MM.1S (cell line): ENCODE results near the gene MRC1.

Source experiments
- DNase-seq: peaks from one replicate; pipeline ENCODE4 v3.0.0-alpha.2; 2015
- H2AFZ ChIP-seq: fragments of 300-600 bp; sonication (generic); 2 replicates; pipeline ENCODE4 v1.6.0; 2016; ENCODE audit warnings: antibody characterized with exemption, low read length
- H3F3A ChIP-seq: fragments of 300-600 bp; sonication (generic); 2 replicates; pipeline ENCODE4 v1.6.1; 2016; ENCODE audit warnings: mild to moderate bottlenecking, antibody characterized with exemption, low read length, moderate library complexity, mixed read lengths; ENCODE audit not compliant: insufficient read depth
- H3K27ac ChIP-seq: fragments of 300-600 bp; sonication (generic); 2 replicates; pipeline ENCODE4 v1.5.1; 2016; ENCODE audit warnings: mild to moderate bottlenecking, low read length
- H3K27me3 ChIP-seq: fragments of 300-600 bp; sonication (generic); replicated peaks from 2 replicates; pipeline ENCODE4 v1.6.0; 2016; ENCODE audit warnings: low read length; ENCODE audit not compliant: insufficient read depth
- H3K36me3 ChIP-seq: fragments of 300-600 bp; sonication (generic); replicated peaks from 2 replicates; pipeline ENCODE4 v1.6.1; 2016; ENCODE audit warnings: mild to moderate bottlenecking, low read length, mixed read lengths; ENCODE audit not compliant: insufficient read depth
- H3K4me1 ChIP-seq: fragments of 300-600 bp; sonication (generic); 2 replicates; pipeline ENCODE4 v1.6.1; 2016; ENCODE audit warnings: low read length, mixed read lengths
- H3K4me2 ChIP-seq: fragments of 300-600 bp; sonication (generic); 2 replicates; pipeline ENCODE4 v1.6.0; 2016; ENCODE audit warnings: low read depth, low read length
- H3K4me3 ChIP-seq: fragments of 300-600 bp; sonication (generic); 2 replicates; pipeline ENCODE4 v1.5.1; 2016; ENCODE audit warnings: low read length, mixed read lengths
- H3K79me2 ChIP-seq: fragments of 300-600 bp; sonication (generic); 2 replicates; pipeline ENCODE4 v1.6.1; 2016; ENCODE audit warnings: mixed run types, low read length, mixed read lengths
- H3K9ac ChIP-seq: fragments of 300-600 bp; sonication (generic); 2 replicates; pipeline ENCODE4 v1.6.1; 2016; ENCODE audit warnings: low read length, mixed read lengths
- H3K9me2 ChIP-seq: fragments of 300-600 bp; sonication (generic); replicated peaks from 2 replicates; pipeline ENCODE4 v1.6.1; 2016; ENCODE audit warnings: mild to moderate bottlenecking, low read length, mixed read lengths; ENCODE audit not compliant: insufficient read depth
- H3K9me3 ChIP-seq: fragments of 300-600 bp; sonication (generic); replicated peaks from 2 replicates; pipeline ENCODE4 v1.6.1; 2016; ENCODE audit warnings: mild to moderate bottlenecking, low read length, mixed read lengths; ENCODE audit not compliant: insufficient read depth
- H4K20me1 ChIP-seq: fragments of 300-600 bp; sonication (generic); 2 replicates; pipeline ENCODE4 v1.6.1; 2016; ENCODE audit warnings: mild to moderate bottlenecking, low read length, moderate library complexity, mixed read lengths; ENCODE audit not compliant: insufficient read depth
- CTCF ChIP-seq: fragments of 300-600 bp; sonication (generic); IDR thresholded peaks from 2 replicates; pipeline ENCODE4 v1.5.1; 2016; ENCODE audit warnings: antibody characterized with exemption, low read length, mixed read lengths
- EZH2 ChIP-seq: fragments of 300-600 bp; sonication (generic); optimal IDR thresholded peaks from 2 replicates; pipeline ENCODE3; 2017; ENCODE audit warnings: low read depth, mild to moderate bottlenecking, antibody characterized with exemption, low read length, mixed read lengths
- EZH2phosphoT487 ChIP-seq: fragments of 300-600 bp; sonication (generic); IDR thresholded peaks from 2 replicates; pipeline ENCODE4 v1.6.1; 2018; ENCODE audit warnings: antibody characterized with exemption, low read length

The MRC1 gene

GRCh38 chr10:17808971-17809841 is at the start of gene MRC1:
MRC1 (plus strand) TSS chr10:17809348; CDS start chr10:17809466, 118 bp downstream.
- Histone ChIP-seq H3K9ac (no peak within 1 kb of the TSS), H4K20me1 (no peaks in the 10 kb centered on the region), H3K27ac (no peak within 1 kb of the TSS), H3K4me3 (no peak within 1 kb of the TSS), H3K27me3 (no peaks in the 10 kb centered on the region), H3K4me2 (no peak within 1 kb of the TSS), H3K36me3 (no peaks in the 10 kb centered on the region), H3F3A (no peaks in the 10 kb centered on the region), H3K79me2 (no peaks in the 10 kb centered on the region), H3K9me2 (no peaks in the 10 kb centered on the region), H3K9me3 (no peaks in the 10 kb centered on the region), H2AFZ (no peak within 1 kb of the TSS), H3K4me1 (no peaks in the 10 kb centered on the region)
- TF ChIP-seq EZH2phosphoT487, result no peak
- TF ChIP-seq CTCF, result no peak
- TF ChIP-seq EZH2, result no peak
- no peak for DNase-seq

DNA sequence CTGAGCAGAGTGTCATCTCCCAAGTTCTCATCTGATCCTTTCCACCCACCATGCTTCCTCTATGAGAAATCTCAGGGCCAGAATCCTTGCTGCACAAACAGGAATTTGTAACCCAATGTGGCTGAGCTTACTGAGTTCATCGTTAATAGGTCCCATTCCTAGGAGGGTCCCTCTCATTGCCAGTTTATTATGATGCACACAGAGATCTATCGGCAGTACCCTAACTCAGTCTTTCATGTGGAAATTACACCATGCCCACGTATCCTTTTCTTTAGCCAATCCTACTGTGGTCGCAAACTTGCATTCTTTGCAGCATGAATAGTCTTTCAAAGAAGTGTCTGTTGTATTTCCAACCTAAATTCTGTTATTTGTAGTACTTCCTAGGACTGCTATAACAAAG is 45.0 kb upstream of the MRC1 start:
- H4K20me1 ChIP-seq, result no peaks in the 10 kb centered on the region
- TF ChIP-seq CTCF, result no peak
- TF ChIP-seq EZH2phosphoT487, result no peak
- TF ChIP-seq EZH2, result no peak
- no peaks in the 10 kb centered on the region for H3K9me2 ChIP-seq
- no peak overlapping the region for H3K4me3 ChIP-seq
- no peaks in the 10 kb centered on the region for H3K36me3 ChIP-seq
- no peaks in the 10 kb centered on the region for H3K27me3 ChIP-seq
- no peak for DNase-seq
- no peaks in the 10 kb centered on the region for H3K9me3 ChIP-seq
- H3K9ac ChIP-seq, result no peak overlapping the region
- no peak overlapping the region for H3K4me2 ChIP-seq
- H2AFZ ChIP-seq, result no peak overlapping the region
- no peaks in the 10 kb centered on the region for H3K79me2 ChIP-seq
- no peaks in the 10 kb centered on the region for H3K4me1 ChIP-seq
- H3F3A ChIP-seq, result no peaks in the 10 kb centered on the region
- H3K27ac ChIP-seq, result no peak overlapping the region

GRCh38 chr10:17765602-17766001 is 43.5 kb upstream of the MRC1 start:
- Histone ChIP-seq H3F3A (no peaks in the 10 kb centered on the region), H3K4me2 (no peak overlapping the region), H4K20me1 (no peaks in the 10 kb centered on the region), H3K27me3 (no peaks in the 10 kb centered on the region), H3K9ac (no peak overlapping the region), H3K4me1 (no peaks in the 10 kb centered on the region), H3K4me3 (no peak overlapping the region), H3K9me3 (no peaks in the 10 kb centered on the region), H3K79me2 (no peaks in the 10 kb centered on the region), H3K27ac (no peak overlapping the region), H2AFZ (no peak overlapping the region), H3K36me3 (no peaks in the 10 kb centered on the region), H3K9me2 (no peaks in the 10 kb centered on the region)
- no peak for TF ChIP-seq EZH2
- no peak for TF ChIP-seq CTCF
- no peak for TF ChIP-seq EZH2phosphoT487
- no peak for DNase-seq
